ENCODE data around the gene TLE7.

TLE7 gene

DNA sequence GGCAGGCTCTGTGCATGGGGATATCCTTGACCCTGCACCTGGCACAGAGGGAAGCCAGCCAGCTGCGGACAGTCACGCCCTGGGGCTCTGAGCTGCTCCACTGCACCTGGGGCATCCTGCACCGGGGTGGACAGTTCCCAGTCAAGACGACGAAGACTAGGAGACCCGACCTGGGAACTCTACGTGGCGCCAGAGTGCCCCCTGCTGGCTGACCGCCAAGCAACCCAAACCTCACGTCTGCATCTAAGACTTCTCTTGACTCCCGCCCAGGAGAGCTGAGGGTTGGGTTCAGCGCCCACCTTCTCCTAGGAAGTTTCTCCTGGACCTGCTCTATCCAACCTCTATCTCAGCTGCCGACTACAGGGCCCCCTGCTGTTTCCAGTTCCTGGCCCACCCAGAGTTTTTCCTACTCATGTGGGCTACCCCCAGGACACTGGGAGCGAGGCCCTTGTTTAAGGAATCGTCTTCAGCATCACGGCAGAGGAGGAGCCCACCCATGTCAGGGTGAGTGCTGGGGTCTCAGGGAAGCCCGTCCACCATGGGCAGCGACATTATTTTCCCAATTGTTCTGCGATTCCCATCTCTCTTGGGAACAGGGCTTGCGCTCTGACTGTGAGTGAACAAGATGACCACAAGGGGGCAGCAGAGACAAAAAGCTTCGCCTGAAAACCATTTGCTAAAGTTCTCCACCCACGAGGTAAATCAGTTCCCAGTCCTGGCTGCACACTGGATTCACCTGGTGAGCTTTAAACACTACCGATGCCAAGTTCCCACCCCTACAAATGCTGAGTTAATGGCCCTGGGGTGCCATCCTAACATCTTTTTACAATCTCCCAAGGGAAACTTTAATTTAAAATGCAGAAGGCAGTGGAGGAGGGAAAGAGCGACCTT, 29.3 kb downstream of the TLE7 start:
- peak; percentile 49 for DNase-seq (ENCODE audit: low read depth)

DNA sequence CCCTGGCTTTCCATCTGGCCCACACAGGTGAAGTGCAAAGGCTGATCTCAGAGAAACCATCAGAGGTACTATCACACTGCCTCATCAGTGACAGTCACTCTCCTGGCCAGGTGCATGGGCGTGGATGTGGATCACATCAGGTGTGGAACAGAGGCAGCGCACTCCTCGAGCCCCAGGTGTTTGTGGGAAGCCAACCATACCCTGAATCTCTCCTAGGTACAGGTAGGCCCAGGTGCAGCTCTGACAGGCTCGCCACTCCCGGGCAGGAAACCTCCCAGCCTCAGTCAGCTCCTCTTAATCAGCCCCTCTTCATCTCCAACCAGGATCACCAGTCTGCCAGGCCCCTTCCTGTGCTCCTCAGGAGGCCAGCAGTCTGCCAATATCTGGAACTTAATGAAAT, 31.7 kb downstream of the TLE7 start:
- DNase-seq (ENCODE audit: low read depth) = no peak

DNA sequence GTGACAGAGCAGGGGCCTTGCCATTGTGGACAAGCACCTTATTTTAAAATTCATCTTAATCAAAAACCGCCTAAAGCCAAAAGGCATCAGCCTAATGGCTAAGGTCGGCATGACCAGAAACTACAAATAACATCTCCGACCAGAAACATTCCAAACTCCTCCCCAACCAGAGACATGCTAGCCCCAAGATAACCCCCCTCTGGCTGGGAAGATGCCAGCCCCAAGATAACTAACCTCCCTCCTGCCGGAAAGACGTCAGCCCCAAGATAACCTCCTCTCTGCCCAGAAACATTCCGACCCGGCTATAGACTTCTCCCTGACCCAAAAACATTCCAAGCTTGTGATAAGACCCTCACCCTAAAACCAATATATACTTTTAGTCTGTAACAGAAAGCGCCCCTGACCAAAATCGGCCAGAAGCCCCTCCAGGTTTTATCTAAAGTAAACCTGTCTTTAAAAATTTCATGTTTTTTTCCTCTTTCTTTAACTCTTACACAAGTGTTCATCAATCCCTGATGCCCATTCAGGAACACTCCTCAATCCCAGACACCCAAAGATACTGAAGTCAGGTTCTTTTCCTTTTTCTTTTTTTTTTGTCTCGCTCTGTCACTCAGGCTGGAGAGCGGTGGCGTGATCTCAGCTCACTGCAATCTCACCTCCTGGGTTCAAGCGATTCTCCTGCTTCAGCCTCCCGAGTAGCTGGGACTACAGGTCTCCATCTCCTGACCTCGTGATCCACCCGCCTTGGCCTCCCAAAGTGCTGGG, 32.7 kb downstream of the TLE7 start:
- no peak for DNase-seq (ENCODE audit: low read depth)

DNA sequence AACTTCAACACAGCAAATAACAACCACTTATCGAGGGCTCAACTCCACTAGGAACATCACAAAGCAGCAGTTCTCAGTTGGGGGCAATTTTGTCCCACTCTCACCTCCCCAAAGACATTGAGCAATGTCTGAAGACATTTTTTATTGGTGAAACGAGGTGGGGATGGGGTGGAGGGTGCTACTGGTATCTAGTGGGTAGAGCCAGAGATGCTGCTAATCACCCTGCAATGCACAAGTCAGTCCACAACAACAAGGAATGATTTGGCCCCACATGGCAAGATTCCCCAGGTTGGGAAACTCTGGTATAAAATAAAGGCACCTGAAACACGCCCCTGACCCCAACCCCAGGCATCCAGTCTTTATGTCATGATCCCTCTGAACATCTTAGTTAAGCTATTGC, 33.3 kb downstream of the TLE7 start:
- no peak for DNase-seq (ENCODE audit: low read depth)

DNA sequence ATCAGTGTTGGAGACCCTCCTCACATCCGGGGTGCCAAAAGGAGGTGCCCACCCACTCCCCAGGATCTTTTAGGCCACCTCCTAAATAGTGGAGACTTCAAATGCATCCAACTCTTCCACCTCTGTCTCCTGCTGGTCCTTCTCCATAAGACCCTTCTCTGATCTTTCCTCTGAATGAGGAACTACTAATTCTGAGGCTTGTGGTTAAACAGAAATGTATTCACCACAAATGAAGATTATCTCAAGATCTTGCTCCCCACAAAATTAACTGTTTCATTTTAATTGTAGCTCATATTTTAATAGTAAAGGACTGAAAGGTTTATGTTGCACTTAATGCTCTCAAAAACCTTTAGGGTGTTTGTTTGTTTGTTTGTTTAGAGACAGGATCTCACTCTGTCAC, 34.1 kb downstream of the TLE7 start:
- no peak for DNase-seq (ENCODE audit: low read depth)

DNA sequence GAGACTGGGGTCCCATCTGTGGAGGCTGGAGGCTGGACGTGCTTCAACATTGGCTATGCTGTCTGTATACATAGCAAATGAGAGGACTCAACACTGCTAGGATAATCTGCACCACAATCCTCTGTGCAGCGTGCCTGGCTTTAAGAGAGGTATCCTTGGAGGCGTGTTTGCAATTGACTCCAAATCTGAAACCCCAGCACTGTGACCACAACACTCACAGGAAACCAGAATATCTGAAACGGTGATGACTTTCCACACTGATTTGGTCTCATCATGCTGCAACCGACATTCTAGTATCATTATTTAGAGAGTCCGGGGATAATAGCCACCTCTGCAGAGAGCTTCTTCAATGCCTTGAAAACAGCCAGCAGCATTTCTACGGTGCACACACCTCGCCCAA, 35.1 kb downstream of the TLE7 start:
- no peak for DNase-seq (ENCODE audit: low read depth)

DNA sequence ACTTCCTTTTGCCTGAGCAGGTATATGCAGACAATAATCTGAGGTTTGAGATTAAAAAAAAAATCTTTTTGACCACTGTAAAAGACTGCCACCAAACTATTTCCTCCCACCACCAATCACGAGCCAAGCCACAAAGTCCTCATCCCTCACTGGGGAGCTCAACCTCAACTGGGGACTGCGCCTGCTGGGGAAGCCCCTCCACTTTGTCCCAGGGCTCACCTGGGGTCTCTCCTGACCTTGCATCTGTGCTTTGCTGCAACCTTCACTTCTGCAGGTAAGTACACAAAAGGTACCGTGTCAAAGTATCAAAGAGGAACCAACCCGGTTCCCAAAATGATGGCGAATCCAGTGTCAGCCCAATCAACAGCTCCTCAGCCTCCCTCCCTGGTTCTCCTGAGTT, 35.5 kb downstream of the TLE7 start:
- DNase-seq (ENCODE audit: low read depth) = no peak

DNA sequence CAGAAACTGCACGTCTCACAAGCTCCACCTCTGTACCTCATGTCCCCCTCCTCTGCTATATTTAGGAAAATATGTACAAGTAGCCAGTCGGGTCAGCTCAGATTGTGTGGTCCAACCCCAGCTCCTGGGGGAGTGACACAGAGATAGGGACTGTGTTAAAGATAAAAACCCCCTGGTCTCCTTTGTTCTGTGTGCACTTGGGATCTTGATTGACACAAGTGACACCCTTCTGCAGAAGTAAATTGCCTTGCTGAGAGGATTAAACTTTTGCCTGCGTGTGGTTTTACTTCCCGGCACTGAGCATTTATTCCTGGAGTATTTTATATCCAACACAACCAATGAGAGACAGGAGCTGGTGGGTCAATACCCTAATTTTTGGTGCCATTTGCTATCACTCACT, 37.5 kb downstream of the TLE7 start:
- DNase-seq (ENCODE audit: low read depth) = no peak

DNA sequence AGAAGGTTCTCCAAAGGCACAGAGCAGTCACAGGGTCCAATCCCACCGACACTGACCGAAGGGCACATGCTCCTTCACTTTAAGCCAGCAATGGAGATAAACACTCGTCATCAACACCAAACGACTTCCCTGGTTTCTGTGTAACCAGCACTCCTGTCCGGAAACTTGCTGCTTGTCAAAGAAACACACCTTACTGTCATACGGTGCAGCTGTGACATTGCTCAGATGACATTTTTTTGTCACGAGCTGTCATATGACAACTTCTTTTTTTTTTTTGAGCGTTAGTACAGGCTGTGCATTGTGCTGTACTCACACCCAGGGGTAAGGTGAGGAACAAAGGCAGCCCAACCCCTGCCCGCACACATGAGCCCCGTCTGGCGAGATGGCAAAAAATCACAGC, 39.2 kb downstream of the TLE7 start:
- DNase-seq (ENCODE audit: low read depth) = no peak

DNA sequence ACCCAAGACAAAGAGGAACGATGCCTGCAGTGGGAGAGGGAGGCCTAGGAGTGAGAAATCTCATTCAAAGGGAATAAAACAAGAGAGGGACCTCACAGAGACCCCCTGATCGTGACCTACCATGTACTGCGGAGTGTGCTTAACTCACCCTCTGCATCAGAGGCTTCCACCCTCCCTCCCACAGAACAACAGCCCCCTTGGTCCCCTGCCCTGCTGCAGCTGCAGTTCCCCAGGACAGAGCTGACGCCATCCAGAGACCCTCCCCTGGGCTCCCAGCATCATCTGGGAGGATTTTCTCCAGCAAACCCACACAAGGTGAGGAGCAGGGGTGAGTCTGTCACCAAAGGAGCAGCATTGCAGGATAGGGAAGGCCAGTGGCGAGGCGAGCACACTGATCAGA, 39.8 kb downstream of the TLE7 start:
- DNase-seq (ENCODE audit: low read depth) = no peak

DNA sequence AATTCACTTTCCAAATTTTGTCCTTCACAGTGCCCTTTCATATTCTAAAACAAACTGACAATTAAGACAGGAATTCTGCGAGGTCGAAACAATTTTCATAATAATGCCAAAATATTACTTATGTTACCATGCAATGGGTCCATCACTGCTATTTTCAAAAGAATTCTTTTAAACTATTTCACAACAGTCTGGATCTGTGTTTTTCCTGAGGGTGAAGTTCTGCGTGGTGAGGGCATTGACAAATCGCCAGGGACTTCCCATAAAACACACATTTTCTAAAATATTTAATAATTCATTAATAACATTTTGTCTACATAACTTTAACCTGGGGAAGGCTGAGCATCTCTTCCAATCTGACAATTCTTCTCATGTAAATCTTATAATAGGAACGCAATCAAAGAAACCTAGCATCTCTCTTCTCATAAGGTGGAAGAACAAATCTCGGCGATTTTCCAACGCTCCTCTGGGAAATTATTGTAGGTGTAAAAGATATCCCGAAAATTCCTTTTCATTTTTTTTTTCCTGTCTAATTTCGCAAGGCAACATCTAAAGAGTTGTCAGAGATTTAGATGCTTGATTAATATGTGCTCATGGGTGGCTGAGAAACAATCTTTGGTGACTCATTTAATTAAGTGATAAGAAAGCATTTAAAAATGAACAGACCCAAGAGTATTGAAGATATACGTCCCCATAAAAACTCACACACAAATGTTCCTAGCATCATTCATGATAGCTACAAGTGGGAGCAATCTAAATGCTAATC, 41.9 kb downstream of the TLE7 start:
- DNase-seq (ENCODE audit: low read depth) = no peak

DNA sequence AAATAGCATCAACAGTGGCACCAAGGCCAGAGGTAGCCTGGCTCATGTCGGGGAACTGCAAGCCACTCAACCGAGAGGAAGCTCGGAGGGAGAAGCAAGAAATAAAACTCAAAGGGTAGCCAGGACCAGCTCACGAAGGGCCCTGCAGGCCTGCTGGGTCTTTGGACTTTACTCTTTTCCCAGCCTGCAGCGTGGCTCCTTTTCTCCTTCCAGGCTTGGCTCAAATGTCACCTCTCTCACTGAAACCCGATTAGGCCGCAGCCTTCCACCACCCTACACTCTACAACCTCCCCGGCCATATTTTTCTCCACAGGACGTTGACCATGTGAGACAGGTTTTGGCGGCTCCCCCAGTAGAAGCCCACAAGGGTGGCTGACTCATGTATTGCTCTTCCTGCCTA, 45.3 kb downstream of the TLE7 start:
- DNase-seq (ENCODE audit: low read depth) = no peak

DNA sequence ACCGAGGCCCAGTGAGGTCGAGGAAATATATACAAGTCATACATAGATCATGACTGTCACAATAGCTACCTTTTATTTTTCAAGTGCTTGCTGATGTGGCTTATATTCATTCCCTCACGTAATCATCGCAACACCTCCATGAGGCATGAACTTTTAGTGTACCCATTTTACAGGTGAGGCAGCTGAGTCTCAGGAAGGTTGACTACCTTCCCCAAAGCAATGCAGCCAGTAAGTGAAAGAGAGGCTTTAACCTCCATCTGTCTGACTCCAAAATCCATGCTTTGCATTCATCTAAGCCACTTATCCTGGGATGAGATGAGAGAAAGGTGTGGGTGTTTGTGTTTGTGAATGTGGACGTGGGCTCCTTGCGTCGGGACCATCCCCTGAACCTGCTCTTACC, 52.5 kb downstream of the TLE7 start:
- DNase-seq (ENCODE audit: low read depth) = no peak

DNA sequence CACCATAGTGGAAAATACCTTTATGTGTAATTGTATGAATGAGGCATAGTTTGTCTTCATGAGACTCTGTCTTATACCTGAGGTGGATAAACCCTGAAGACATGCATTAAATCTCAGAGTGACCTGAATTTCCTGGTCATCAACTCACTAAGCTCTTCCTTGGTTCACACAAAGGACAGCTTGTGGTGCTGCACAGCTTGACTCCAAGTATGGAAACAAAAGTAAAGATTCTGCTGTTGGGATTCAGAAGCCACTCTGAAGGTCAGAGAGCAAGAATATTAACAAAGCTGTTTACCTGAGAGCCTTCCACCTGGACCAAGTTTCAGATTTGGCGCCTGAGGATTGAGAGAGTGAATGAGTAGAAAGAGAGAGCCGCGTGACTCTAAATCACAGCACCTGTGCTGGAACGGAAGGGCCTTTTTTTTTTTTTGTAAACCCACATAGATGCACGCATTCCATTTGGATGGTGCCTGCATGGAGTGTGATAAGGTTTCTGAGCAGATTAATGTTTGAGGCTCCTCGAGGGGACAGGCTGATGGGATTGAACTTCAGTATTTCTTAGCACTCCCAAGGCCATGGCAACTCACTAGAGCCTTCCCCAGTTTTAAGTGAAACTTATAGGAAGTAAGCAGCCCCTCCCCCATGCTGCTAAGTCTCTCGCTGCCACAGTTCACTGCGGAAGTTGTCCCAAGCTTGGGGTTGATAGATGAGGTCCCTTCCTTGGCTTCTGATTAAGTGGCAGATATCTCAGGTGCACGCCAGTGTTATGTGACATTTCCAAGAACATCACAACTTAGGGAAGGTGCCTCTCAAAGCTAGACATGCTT, 54.6 kb downstream of the TLE7 start:
- DNase-seq (ENCODE audit: low read depth) = no peak

DNA sequence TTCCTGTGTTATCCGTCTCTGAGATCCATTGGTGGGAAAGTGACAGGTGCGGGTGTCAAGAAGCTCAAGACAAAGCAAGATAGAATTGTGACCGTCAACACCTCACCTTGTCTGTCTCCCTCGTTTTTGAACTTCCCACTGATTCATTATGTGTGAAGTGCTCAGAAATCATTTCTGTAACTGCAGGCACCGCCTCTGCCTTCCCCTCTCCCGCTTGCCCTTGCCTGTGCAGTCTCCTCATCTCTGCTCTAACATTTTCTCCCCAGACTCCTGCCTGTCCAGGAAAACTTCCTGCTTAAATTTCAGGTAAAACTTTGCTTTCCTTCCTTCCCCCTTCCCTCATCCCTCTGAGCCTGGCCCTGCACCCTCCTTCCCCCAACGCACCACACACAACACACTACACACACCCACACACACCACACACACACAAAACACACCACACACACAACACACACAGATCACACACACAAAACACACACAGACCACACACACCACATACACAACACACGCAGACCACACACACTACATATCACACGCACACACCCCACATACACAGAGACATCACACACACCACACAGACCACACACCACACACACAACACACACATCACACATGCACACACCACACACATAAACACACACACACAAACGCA, 57.7 kb downstream of the TLE7 start:
- DNase-seq (ENCODE audit: low read depth) = no peak

DNA sequence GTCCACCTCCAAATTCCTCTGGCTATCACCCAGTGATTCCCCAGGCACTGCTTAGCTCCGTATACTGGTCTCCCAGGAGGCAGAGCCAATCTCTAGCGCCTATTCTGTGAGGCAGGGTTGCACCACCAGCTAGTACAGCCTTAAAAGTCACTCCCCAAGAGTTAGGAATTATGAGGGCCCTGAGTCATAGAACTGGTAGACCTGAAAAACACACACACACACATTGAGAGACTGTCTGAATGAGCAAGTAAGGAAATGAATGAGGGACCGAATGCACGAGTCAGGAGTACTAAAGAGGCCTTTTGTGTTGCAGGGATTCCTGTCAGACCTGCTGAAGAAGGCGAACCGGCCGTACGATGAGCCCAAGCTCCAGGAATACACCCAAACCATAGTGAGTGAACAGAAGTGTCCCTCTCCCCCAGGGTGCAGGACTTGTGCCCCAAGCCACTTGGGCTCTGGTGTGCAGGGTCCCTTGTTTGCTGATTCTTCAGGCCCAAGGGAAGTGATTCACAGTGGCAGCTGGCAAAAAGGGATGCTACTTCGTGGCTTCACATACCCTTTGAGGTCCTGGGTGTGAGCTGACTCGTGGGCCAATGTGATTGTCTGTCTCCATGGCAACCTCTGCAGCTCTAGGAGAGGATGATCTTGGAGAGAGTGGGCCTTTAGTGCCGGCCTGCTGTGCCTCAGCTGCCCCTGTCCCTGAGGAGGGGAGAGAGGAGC, 58.6 kb downstream of the TLE7 start:
- no peak for DNase-seq (ENCODE audit: low read depth)

DNA sequence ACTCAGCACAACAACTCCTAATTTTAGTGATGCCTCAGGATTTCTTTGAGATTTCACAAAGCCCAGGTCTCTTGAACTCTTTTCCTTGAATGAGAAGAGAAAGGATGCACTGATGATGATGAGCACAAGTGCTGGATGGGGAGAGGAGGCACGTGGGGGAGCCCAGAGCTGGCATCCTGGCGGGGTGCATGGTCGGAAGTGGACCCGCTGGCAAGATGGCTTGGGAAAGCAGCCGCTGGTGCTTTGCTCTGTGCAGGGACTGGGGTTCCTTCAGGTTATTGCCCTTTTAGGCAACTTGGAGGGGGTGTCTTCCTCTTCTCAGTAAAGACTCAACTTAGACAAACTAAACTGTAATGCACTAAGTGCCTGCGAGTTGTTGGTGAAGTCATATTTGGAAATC, 61.0 kb downstream of the TLE7 start:
- DNase-seq (ENCODE audit: low read depth) = no peak
